IMR-90 (cell line): ENCODE results near the gene PI4KA.

Source experiments
- BHLHE40 ChIP-seq: fragments of 150-350 bp; IDR thresholded peaks from 2 replicates; pipeline ENCODE4 v1.6.1; 2016; ENCODE audit warnings: mild to moderate bottlenecking, low read depth, low read length
- CEBPB ChIP-seq: IDR thresholded peaks from 2 replicates; pipeline ENCODE4 v1.6.1; 2012; ENCODE audit warnings: low read depth, low read length, improper control_type of control experiment
- MAFK ChIP-seq: IDR thresholded peaks from 2 replicates; pipeline ENCODE4 v1.6.1; 2012; ENCODE audit warnings: low read depth, low read length, improper control_type of control experiment
- MAZ ChIP-seq: IDR thresholded peaks from 2 replicates; pipeline ENCODE4 v1.6.1; 2012; ENCODE audit warnings: low read depth, mild to moderate bottlenecking, low read length, improper control_type of control experiment, moderate library complexity, borderline replicate concordance
- MXI1 ChIP-seq: IDR thresholded peaks from 2 replicates; pipeline ENCODE4 v1.6.1; 2012; ENCODE audit warnings: low read depth, mild to moderate bottlenecking, low read length, moderate library complexity, borderline replicate concordance
- NFE2L2 ChIP-seq: fragments of 150-350 bp; IDR thresholded peaks from 2 replicates; pipeline ENCODE4 v1.6.1; 2016; ENCODE audit warnings: low read depth, mild to moderate bottlenecking, low read length
- POLR2A ChIP-seq: IDR thresholded peaks from 2 replicates; pipeline ENCODE4 v1.6.1; 2012; ENCODE audit warnings: mild to moderate bottlenecking, low read depth, low read length
- RAD21 ChIP-seq: IDR thresholded peaks from 2 replicates; pipeline ENCODE4 v1.6.1; 2012; ENCODE audit warnings: low read length, improper control_type of control experiment
- TF ChIP-seq, protein P1 (sequence below): conservative IDR thresholded peaks from 2 replicates; pipeline ENCODE4 v1.5.1; 2012; ENCODE audit warnings: mild to moderate bottlenecking, low read depth, low read length, improper control_type of control experiment
- TF ChIP-seq, protein P2 (sequence below): fragments of 150-350 bp; IDR thresholded peaks from 2 replicates; pipeline ENCODE4 v1.6.1; 2017; ENCODE audit warnings: mild to moderate bottlenecking, antibody characterized with exemption, low read length, low read depth

GRCh38 chr22:20661473-20661872 lies 197.1 kb downstream of the PI4KA start:
- TF ChIP-seq POLR2A, result no peak
- TF ChIP-seq, protein P1, sequence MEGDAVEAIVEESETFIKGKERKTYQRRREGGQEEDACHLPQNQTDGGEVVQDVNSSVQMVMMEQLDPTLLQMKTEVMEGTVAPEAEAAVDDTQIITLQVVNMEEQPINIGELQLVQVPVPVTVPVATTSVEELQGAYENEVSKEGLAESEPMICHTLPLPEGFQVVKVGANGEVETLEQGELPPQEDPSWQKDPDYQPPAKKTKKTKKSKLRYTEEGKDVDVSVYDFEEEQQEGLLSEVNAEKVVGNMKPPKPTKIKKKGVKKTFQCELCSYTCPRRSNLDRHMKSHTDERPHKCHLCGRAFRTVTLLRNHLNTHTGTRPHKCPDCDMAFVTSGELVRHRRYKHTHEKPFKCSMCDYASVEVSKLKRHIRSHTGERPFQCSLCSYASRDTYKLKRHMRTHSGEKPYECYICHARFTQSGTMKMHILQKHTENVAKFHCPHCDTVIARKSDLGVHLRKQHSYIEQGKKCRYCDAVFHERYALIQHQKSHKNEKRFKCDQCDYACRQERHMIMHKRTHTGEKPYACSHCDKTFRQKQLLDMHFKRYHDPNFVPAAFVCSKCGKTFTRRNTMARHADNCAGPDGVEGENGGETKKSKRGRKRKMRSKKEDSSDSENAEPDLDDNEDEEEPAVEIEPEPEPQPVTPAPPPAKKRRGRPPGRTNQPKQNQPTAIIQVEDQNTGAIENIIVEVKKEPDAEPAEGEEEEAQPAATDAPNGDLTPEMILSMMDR, result no peak
- TF ChIP-seq MAFK, result no peak
- TF ChIP-seq MXI1, result no peak
- no peak for TF ChIP-seq RAD21
- no peak for TF ChIP-seq NFE2L2
- no peak for TF ChIP-seq MAZ
- no peak for TF ChIP-seq BHLHE40
- TF ChIP-seq, protein P2, sequence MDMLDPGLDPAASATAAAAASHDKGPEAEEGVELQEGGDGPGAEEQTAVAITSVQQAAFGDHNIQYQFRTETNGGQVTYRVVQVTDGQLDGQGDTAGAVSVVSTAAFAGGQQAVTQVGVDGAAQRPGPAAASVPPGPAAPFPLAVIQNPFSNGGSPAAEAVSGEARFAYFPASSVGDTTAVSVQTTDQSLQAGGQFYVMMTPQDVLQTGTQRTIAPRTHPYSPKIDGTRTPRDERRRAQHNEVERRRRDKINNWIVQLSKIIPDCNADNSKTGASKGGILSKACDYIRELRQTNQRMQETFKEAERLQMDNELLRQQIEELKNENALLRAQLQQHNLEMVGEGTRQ, result no peak
- no peak for TF ChIP-seq CEBPB
